GM20431 (cell line): Measurements from ENCODE around the gene PREX1.

Source experiments
- in situ Hi-C: fragments of 300-500 bp; cut with MseI, MboI; formaldehyde crosslinking; loops from one replicate; pipeline ENCODE4 v1.15.0; 2020; ENCODE audit warnings: low sequenced_read_pairs; ENCODE audit not compliant: unreplicated experiment

Gene PREX1

GRCh38 chr20:48676795-48677460, 150.9 kb downstream of the PREX1 start:
- in situ Hi-C loops = no loop called here

GRCh38 chr20:48676125-48676524, 151.7 kb downstream of the PREX1 start:
- in situ Hi-C loops = no loop called here

GRCh38 chr20:48674461-48674860, 153.3 kb downstream of the PREX1 start:
- in situ Hi-C loops = no loop called here

GRCh38 chr20:48673507-48673906, 154.3 kb downstream of the PREX1 start:
- in situ Hi-C loops = no loop called here

DNA sequence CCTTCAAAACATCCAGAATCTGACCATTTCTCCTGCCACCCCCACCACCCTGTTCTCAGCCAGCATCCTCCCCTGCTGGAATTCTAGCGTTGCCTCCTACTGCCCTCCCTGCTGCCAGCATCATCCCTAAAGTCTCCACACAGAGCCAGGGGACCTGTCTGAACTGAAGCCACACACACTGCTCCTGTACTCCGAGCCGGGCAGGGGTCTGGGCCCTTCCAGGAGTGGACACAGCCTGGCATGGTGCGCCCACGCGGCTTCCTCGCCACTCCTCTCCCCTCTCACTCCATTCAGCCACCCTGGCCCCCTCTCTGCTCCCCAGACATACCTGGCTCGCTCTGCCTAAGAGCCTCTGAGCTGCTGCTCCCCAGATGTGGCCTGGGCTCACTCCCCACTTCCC, 155.5 kb downstream of the PREX1 start:
- in situ Hi-C loops = no loop called here

DNA sequence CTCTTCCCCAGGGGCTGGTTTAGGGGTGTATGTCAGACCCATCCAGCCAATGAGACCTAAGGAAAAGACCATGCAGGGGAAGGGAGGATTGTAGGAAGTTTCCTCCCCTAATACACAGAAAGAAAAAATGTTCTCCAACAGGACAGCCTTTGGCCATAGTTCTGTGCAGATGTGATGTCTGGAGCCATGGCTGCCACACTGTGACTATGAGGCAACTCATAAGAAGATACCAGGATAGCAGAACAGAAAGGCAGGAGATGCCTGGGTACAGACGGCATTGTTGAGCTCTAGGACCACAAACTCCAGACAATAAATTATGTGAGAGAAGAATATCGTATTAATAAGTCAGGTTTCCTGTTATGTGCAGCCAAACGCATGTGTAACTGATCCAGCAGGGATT, 156.7 kb downstream of the PREX1 start:
- in situ Hi-C loops = no loop called here

DNA sequence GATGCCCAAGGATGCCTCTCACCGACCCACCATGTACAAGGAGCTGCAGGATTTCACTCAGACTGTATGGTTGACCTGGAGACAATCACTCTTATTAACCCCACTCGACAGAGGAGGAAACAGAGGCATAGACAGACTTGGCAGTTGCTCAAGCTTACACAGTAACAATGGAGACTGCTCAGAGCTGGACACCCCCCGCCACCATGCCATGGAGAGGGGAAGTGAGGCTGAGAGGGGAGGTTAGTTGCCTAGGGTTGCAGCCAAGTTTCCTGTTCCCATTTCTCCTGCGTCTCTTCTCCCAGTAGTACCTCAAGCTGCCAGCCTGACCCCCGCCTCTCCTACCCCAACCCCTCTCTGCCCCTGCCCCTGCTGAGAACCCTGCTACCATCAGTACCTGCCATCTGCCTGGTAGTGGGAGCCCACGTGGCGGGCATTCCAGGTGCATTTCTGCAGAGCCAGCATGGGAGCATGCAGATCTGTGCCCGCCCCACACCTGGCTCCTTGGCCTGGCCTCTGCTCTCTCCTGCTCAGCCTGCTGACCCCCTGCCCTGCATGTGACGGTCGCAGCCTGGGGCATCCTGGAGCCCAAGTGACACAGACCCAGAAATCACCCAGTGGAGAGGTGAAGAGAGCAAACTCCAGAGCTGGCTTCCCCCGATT, 157.7 kb downstream of the PREX1 start:
- in situ Hi-C loops = no loop called here

GRCh38 chr20:48668451-48668946, 159.3 kb downstream of the PREX1 start:
- in situ Hi-C loops = no loop called here

GRCh38 chr20:48667889-48668413, 159.8 kb downstream of the PREX1 start:
- in situ Hi-C loops = no loop called here

DNA sequence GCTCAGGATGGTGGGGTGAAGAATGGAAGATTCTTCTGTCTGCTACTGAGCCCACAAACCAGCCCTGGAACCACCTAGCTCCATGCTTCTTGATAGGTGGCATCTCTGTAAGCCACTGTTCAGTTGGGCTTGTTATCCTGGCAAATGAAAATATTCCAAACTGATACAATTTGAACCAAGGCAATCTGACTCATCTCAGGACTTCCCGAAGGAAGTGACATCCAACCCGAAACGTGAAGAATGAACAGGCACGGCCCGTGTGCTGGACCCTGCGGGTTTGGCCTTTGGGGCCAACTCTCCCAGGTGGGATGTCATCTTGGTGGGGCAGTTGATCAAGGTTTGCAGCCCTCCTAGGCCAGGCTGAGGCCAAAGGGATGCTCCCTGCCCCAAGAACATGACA, 160.3 kb downstream of the PREX1 start:
- in situ Hi-C loops = no loop called here

DNA sequence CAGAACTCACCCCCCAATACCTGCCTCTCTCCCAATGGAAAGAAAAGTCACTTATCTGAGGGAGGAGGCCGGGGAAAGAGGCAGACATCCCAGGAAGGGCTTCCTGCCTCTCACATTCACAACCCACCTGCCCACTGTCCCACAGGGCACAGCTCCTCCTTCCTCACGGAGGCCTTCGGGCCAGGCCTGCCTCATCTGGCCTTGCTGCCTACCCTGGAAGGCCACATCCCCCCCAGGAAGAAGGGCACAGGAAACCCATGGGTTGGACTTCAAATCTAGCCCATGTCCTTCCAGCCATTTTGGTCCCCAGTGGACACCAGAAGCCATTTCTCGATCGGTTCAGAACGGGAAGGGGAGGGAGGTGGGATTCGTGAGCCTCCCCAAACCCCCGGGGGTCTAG, 162.0 kb downstream of the PREX1 start:
- in situ Hi-C loops = no loop called here

DNA sequence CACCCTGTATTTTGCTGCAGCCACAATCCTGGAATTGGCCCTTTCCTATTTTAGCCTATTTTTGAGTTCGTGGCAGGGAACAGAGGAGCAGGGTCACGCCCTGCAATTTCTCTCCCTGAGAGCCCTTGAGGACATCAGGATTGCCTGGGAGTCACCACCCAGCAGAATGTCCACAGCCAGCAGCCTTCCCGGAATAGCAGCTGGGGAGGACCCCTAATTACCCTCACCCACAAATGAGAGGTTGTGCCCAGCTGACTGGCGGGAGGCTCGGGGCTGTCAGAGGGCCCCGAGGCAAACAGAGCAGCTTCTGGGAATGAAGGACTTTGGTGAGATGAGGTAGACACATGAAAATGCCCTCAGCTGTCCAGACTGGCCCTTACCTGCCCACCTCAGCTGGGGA, 165.1 kb downstream of the PREX1 start:
- in situ Hi-C loops = no loop called here

DNA sequence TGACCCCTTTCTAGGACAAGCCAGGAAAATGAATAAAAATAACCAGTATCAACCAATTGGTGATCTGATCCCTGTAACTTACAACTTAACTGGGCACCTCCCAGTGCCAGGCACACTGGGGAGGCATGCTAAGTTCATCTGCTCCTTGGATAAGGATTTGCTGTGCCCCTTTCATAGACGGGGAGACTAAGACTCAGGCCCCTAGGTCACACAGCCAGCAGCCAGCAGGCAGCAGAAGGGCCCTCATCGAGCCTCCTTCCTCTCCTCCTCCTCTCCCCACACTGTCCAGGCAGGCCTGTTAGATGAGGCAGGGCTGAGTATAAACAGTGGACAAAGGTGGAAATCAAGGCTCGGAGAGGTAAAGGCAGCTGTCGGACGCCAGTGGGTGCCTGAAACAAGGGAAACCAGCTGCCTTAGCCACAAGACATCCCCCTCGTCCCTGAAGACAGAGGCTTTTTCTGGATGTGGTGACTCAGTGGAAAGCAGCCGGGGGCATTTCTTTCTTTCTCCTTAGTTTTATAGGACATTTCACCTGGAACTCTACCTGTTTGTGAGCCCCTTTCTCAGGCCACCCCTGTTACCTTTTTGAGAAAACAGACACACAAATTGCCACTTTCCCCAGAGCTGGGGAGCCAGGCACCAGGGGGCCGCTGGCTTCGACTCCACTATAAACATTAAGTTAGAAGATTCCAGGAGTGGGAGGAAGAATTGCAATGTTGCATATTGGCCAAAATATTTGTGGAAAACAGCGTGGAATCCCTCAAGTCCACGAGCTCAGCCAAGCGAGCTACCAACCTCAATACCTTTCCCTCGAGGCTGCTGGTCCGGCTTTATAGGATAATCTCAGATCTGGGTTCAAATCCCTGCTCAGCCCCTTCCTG, 166.0 kb downstream of the PREX1 start:
- in situ Hi-C loops = no loop called here

DNA sequence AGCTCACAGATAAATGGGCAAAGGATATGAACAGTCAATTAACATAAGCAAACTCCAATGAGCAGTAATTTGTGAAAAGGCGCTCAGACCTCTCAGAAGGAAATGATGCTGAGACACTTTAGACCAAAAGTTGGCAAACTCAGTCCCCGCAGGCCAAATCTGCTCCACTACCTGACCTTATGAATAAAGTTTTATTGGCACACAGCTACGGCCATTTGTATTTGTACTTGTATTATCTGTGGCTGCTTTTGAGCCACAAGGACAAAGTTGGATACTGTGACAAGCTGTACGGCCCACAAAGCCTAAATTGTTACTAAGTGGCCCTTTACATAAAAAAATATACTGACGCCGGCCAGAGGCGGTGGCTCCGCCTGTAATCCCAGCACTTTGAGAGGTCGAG, 167.0 kb downstream of the PREX1 start:
- in situ Hi-C loops = no loop called here

DNA sequence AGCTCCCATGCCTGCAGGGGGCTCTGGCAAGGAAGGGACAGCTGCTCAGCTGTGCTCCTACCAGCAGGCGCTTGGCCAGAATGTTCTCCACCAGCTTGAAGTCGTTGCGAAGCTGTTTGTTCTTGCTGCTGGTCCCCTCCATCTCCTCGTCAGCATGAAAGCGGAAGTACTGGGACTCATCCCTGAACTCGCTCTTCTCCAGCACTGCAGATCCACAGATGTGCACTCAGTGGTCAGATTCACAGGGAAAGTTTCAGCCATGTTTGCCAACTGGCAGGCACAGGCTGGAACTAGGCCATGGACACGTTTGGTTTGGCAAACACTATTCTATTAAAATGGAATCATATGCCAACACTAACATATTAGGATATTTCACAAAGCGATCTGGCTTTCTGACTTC, 167.9 kb downstream of the PREX1 start:
- in situ Hi-C loops = loop anchor here (10.0 kb wide), 1 partner anchor 245 kb away; no protein-coding TSS in a partner anchor

- in situ Hi-C loops = loop anchor here (10.0 kb wide), 1 partner anchor 246 kb away; no protein-coding TSS in a partner anchor
These were observed 169.3 kb downstream of the PREX1 start for GRCh38 chr20:48658505-48658904.

DNA sequence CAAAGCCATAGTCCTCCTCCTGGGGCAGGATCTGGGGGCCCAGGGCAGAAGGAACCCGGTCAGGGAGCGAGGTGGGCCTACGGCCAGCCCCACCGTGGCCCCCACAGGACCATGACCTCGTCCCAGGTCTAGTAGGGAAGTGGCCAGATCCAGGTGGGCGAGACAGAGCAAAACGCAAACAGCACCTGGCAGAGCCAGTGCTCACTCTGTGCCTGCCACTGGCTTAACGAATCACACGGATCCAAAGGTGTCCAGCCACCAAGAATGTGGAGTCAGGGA, 169.7 kb downstream of the PREX1 start:
- in situ Hi-C loops = loop anchor here (10.0 kb wide), 1 partner anchor 247 kb away; no protein-coding TSS in a partner anchor

GRCh38 chr20:48657426-48658197, 170.2 kb downstream of the PREX1 start:
- in situ Hi-C loops = loop anchor here (10.0 kb wide), 1 partner anchor 247 kb away; no protein-coding TSS in a partner anchor

GRCh38 chr20:48656661-48657211, 171.1 kb downstream of the PREX1 start:
- in situ Hi-C loops = loop anchor here (10.0 kb wide), 1 partner anchor 248 kb away; no protein-coding TSS in a partner anchor
